Spleen (tissue), 11 donors: ENCODE results near the gene ERC1. TPM values are rescaled to one million over a fixed set of nuclear protein-coding genes. Genes with fewer than 3 reads are reported as not detected.

Experiments
- DNase-seq: peaks from one replicate; pipeline ENCODE4 v3.0.0-alpha.2; 2020
- H3K27ac ChIP-seq, 8 donors: fragments of 200-600 bp; sonication (generic) in 7 of 8; 1 replicate in 4 of 8; 2 replicates in 4 of 8; pipeline versions ENCODE4 v1.5.0 to v1.8.0; 2016 to 2021; ENCODE audit warnings: inconsistent platforms in 4 of 8, mild to moderate bottlenecking in 4 of 8, moderate library complexity in 1 of 8
- H3K27me3 ChIP-seq, 7 donors: fragments of 200-600 bp; sonication (generic) in 6 of 7; replicated peaks in 1 of 7; 1 replicate in 4 of 7; 2 replicates in 3 of 7; pipeline versions ENCODE4 v1.5.0 to v1.8.0; 2016 to 2021; ENCODE audit warnings: inconsistent platforms in 3 of 7, mild to moderate bottlenecking in 1 of 7
- H3K36me3 ChIP-seq, 6 donors: fragments of 200-600 bp; sonication (generic) in 5 of 6; 1 replicate in 4 of 6; 2 replicates in 2 of 6; pipeline versions ENCODE4 v1.5.0 to v1.8.0; 2016 to 2021; ENCODE audit warnings: inconsistent platforms in 2 of 6
- H3K4me1 ChIP-seq, 6 donors: fragments of 200-600 bp; sonication (generic) in 5 of 6; 1 replicate in 3 of 6; 2 replicates in 3 of 6; pipeline versions ENCODE4 v1.5.0 to v1.8.0; 2016 to 2021; ENCODE audit warnings: inconsistent platforms in 3 of 6
- H3K4me3 ChIP-seq, 8 donors: fragments of 200-600 bp; sonication (generic) in 7 of 8; 1 replicate in 4 of 8; 2 replicates in 4 of 8; pipeline versions ENCODE4 v1.5.0 to v1.8.0; 2016 to 2021; ENCODE audit warnings: inconsistent platforms in 4 of 8, mild to moderate bottlenecking in 4 of 8, moderate library complexity in 2 of 8
- H3K9me3 ChIP-seq, 8 donors: fragments of 200-600 bp; sonication (generic) in 7 of 8; 1 replicate in 4 of 8; 2 replicates in 4 of 8; pipeline versions ENCODE4 v1.5.0 to v1.8.0; 2016 to 2021; ENCODE audit warnings: inconsistent platforms in 4 of 8
- POLR2A ChIP-seq, 3 donors: fragments of 450-650 bp; IDR thresholded peaks; one replicate each; pipeline ENCODE4 v1.5.1; 2017; ENCODE audit warnings: antibody characterized with exemption in 3 of 3, mild to moderate bottlenecking in 1 of 3
- POLR2AphosphoS5 ChIP-seq, 3 donors: sonication (generic); formaldehyde crosslinking; IDR thresholded peaks; one replicate each; pipeline ENCODE4 v1.5.1; 2017; ENCODE audit warnings: antibody characterized with exemption in 3 of 3
- WGBS, 5 donors: extraction: QIAGEN DNeasy Blood & Tissue Kit in 3 of 5; methylation state at CpG; one replicate each; pipeline versions ENCODE4 v1.1.5 to v1.1.7; 2013 to 2018; 5-methylcytosine and 5-hydroxymethylcytosine counted together
- intact Hi-C: fragments of 100-400 bp; cut with DNase I; formaldehyde crosslinking; loops from one replicate; pipeline ENCODE4 v1.15.0; 2023; ENCODE audit warnings: low total_unique reads
- polyA plus RNA-seq, 3 donors: library from polyadenylated mRNA; stranded (reverse); fragments of 200-250 nt; gene quantifications; one replicate each; pipeline ENCODE4 v1.2.1, GENCODE V29; 2013
- total RNA-seq, 7 donors: library from RNA; depleted of rRNA in 3 of 7; stranded (reverse); fragments of >200 nt in 3 of 7; fragmentation: NEBNext Ultra II Directional in 4 of 7; extraction: Animal tissue kit (Norgen Biotek cat#: 25700) in 4 of 7; gene quantifications; one replicate each; pipeline versions ENCODE4 v1.1.0 to v1.2.1, GENCODE V29; 2016 to 2021
- TF ChIP-seq, protein P1 (sequence below), 11 experiments: fragments of 200-600 bp in 7 of 11; fragments of 450-650 bp in 4 of 11; sonication (generic) in 4 of 11; IDR thresholded peaks in 8 of 11; conservative IDR thresholded peaks in 3 of 11; 1 replicate in 7 of 11; 2 replicates in 4 of 11; pipeline versions ENCODE4 v1.4.0 to v1.8.0; 2016 to 2021; ENCODE audit warnings: antibody characterized with exemption in 11 of 11, inconsistent platforms in 4 of 11, mild to moderate bottlenecking in 1 of 11
- donor health status: healthy with polysubstance abuse.
- donor health status: DM: no; HTN: no; CAD: no; lungs with moderate emphysema.
- donor health status: DM: no; HTN: no; CAD: no.
- donor health status: Bipolar disorder and iron deficiency.
- donor health status: healthy.
- donor health status: DM: no; HTN: no; CAD: no.
- donor health status: DM: yes; HTN: yes; CAD: no.

ERC1 gene
- total and polyA plus RNA-seq, 10 donors = 1.2 to 73.4 (median 42.6) TPM

DNA sequence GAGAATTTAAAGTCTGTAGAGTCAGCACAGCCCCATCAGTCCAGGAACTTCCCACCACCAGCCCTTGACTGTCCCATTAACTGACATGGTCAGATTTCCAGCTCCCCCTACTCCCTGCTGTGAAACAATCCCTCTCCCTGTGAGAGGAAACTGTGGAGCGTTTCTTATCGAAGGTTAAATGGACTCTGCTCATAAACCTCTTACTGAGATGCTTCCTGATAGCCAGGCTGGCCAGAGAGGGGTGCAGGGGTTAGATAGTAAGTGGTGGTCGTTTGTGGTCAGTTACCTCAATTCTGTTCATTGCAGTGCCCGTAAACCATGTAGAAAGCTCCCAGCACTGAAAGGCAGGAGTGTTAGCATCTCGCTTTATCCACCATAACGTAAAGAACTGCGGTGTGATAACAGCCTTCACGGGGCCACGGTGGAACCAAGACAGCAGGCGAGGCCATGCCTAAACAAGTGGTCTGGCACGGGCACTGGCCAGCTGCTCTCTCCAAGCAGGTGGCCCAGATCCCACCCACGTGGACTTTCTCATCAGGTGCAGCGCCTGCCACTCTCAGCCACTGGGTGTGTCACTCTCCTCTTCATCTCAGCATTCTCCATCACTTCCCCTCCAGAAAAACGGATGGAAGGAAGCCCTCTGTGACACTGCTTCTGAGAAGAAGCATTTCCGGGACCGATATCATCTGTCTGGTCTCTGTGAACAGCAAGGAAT lies 501.1 kb downstream of the ERC1 start:
- Histone ChIP-seq H3K9me3 (no peaks in the 10 kb centered on the region), H3K4me3 (no peak overlapping the region), H3K36me3 (peaks cover 0 to 54% (median 15%) of the 10 kb centered on the region in 6 donors), H3K4me1 (peaks cover 0 to 11% (median 3%) of the 10 kb centered on the region in 6 donors), H3K27ac (no peak overlapping the region), H3K27me3 (no peaks in the 10 kb centered on the region)
- TF ChIP-seq, protein P1, sequence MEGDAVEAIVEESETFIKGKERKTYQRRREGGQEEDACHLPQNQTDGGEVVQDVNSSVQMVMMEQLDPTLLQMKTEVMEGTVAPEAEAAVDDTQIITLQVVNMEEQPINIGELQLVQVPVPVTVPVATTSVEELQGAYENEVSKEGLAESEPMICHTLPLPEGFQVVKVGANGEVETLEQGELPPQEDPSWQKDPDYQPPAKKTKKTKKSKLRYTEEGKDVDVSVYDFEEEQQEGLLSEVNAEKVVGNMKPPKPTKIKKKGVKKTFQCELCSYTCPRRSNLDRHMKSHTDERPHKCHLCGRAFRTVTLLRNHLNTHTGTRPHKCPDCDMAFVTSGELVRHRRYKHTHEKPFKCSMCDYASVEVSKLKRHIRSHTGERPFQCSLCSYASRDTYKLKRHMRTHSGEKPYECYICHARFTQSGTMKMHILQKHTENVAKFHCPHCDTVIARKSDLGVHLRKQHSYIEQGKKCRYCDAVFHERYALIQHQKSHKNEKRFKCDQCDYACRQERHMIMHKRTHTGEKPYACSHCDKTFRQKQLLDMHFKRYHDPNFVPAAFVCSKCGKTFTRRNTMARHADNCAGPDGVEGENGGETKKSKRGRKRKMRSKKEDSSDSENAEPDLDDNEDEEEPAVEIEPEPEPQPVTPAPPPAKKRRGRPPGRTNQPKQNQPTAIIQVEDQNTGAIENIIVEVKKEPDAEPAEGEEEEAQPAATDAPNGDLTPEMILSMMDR (IDR thresholded peaks at IDR 0.05 in 8 of 11, conservative IDR thresholded peaks at IDR 0.05 in 3 of 11) = no peak
- DNase-seq = no peak
- WGBS, 5 donors = 81 to 92% (median 90%) methylated on average over 16 of the region's 16 CpGs
- intact Hi-C loops = no loop called here

DNA sequence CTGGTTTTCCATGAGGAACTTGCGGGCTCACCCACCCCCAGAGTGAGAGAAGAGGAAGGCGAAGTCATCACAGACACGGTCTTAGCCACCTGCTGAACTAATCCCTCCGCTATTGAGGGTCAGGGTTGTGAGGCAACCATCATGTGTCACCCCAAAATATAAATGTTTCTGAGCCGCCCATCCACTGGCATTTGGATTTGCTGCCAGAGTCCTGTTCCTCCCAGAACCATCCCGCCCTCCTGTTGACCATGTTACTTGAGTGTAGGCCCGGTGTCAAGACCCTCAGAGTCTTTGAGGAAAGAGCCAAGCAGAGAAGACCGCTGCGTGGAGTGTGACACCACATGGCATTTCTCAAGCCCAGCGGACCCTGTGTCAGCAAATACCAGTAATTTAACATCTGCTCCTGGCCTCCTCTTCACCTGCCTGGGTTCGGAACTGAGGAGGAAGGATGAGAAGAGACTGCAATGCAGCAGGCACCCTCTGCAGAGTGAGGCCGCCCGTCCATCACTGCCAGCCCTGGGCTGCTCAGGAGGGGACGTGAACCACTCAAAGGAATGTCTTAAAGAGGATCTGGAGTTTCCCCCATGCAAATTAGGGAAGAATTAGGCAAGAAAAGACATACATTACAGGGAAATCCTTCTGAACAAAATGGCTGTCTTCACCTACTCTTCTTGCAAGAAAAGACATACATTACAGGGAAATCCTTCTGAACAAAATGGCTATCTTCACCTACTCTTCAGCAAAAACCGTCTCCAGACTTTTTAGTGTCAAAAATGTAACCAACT lies 502.9 kb downstream of the ERC1 start:
- 91 to 98% (median 95%) methylated on average over 15 of the region's 15 CpGs for WGBS, 5 donors
- no peak for DNase-seq
- peaks cover 0 to 51% (median 15%) of the 10 kb centered on the region in 6 donors for H3K36me3 ChIP-seq
- peaks cover 0 to 3% (median 0%) of the 10 kb centered on the region in 6 donors for H3K4me1 ChIP-seq
- no peak overlapping the region for H3K27ac ChIP-seq
- no peak overlapping the region for H3K4me3 ChIP-seq
- intact Hi-C loops = no loop called here
- H3K9me3 ChIP-seq = no peaks in the 10 kb centered on the region
- no peaks in the 10 kb centered on the region for H3K27me3 ChIP-seq
- TF ChIP-seq, protein P1 (IDR thresholded peaks at IDR 0.05 in 8 of 11, conservative IDR thresholded peaks at IDR 0.05 in 3 of 11) = no peak
- no peak for TF ChIP-seq POLR2AphosphoS5 (IDR thresholded peaks at IDR 0.05)
- TF ChIP-seq POLR2A (IDR thresholded peaks at IDR 0.05) = no peak

DNA sequence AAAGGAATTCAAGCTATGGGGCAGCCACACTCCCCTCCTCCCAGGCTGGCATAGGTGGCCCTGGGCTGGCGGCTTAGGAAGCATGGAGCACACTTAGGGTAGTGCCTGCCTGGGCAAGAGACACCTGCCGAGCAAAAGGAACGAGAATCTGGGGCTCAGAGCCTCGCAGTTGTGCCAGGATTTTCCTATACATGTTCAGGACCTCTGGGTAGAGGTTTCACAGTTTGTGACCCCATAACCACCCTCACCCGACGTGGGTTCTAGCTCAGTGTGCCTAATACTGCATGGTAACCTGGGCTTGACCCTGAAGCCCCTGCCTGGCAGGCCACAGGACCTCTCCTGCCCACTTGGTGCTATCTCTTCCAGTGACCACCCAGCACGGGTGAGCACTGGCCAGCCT lies 503.8 kb downstream of the ERC1 start:
- Histone ChIP-seq H3K27ac (no peak overlapping the region), H3K9me3 (no peaks in the 10 kb centered on the region), H3K36me3 (peaks cover 0 to 42% (median 15%) of the 10 kb centered on the region in 6 donors), H3K4me3 (no peak overlapping the region), H3K27me3 (no peaks in the 10 kb centered on the region), H3K4me1 (no peaks in the 10 kb centered on the region)
- no peak for DNase-seq
- intact Hi-C loops = no loop called here
- TF ChIP-seq POLR2AphosphoS5 (IDR thresholded peaks at IDR 0.05) (no peak), POLR2A (IDR thresholded peaks at IDR 0.05) (no peak)
- TF ChIP-seq, protein P1 (IDR thresholded peaks at IDR 0.05 in 8 of 11, conservative IDR thresholded peaks at IDR 0.05 in 3 of 11) = no peak
- 89 to 98% (median 95%) methylated on average over 7 of the region's 7 CpGs for WGBS, 5 donors
